DND-41 (cell line): ENCODE data around the gene PDLIM5.

Experiments used
- ATAC-seq: fragments of 200-7000 bp; cut with Tn5 transposase; 3 replicates; pipeline ENCODE4 v1.9.1; 2021; ENCODE audit warnings: low read depth; ENCODE audit not compliant: insufficient read depth
- DNase-seq: peaks from one replicate; pipeline ENCODE4 v3.0.0-alpha.2; 2020
- H2AFZ ChIP-seq: 2 replicates; pipeline ENCODE4 v1.6.0; 2012; ENCODE audit warnings: low read depth, low read length
- H3K27ac ChIP-seq: 2 replicates; pipeline ENCODE4 v1.5.1; 2012; ENCODE audit warnings: low read length, inconsistent platforms
- H3K27me3 ChIP-seq: fragments of 200-600 bp; sonication (generic); 2 replicates; pipeline ENCODE4 v1.6.0; 2012; ENCODE audit warnings: low read length, mild to moderate bottlenecking, inconsistent platforms; ENCODE audit not compliant: insufficient read depth, poor library complexity
- H3K36me3 ChIP-seq: 2 replicates; pipeline ENCODE4 v1.5.1; 2012; ENCODE audit warnings: low read length, inconsistent platforms; ENCODE audit not compliant: insufficient read depth
- H3K4me1 ChIP-seq: 2 replicates; pipeline ENCODE4 v1.5.1; 2012; ENCODE audit warnings: mild to moderate bottlenecking, low read length; ENCODE audit not compliant: insufficient read depth
- H3K4me2 ChIP-seq: 2 replicates; pipeline ENCODE4 v1.6.0; 2012; ENCODE audit warnings: mild to moderate bottlenecking, moderate library complexity, low read length, inconsistent platforms; ENCODE audit not compliant: insufficient read depth
- H3K4me3 ChIP-seq, 2 experiments: fragments of 200-600 bp in 1 of 2; shearing (Covaris generic) in 1 of 2; 2 replicates each; pipeline ENCODE4 v1.5.1; 2012 to 2016; ENCODE audit warnings: inconsistent platforms in 2 of 2, low read length in 2 of 2, mild to moderate bottlenecking in 2 of 2, low read depth in 1 of 2, moderate library complexity in 1 of 2
- H3K79me2 ChIP-seq: 2 replicates; pipeline ENCODE4 v1.6.0; 2012; ENCODE audit warnings: low read length, inconsistent platforms; ENCODE audit not compliant: insufficient read depth
- H3K9ac ChIP-seq: 2 replicates; pipeline ENCODE4 v1.6.0; 2012; ENCODE audit warnings: low read depth, mild to moderate bottlenecking, inconsistent platforms, low read length, moderate library complexity
- H3K9me3 ChIP-seq: 2 replicates; pipeline ENCODE4 v1.5.1; 2012; ENCODE audit warnings: low read length, moderate library complexity, mild to moderate bottlenecking, inconsistent platforms; ENCODE audit not compliant: insufficient read depth, severe bottlenecking
- H4K20me1 ChIP-seq: 2 replicates; pipeline ENCODE4 v1.6.0; 2012; ENCODE audit warnings: low read length; ENCODE audit not compliant: insufficient read depth
- CTCF ChIP-seq: IDR thresholded peaks from 2 replicates; pipeline ENCODE4 v1.5.1; 2012; ENCODE audit warnings: borderline replicate concordance, low read length, moderate library complexity, mild to moderate bottlenecking; ENCODE audit not compliant: poor library complexity, severe bottlenecking; ENCODE audit errors: extremely low read depth
- EZH2 ChIP-seq: IDR thresholded peaks from 3 replicates; pipeline ENCODE4 v1.6.1; 2012; ENCODE audit warnings: borderline replicate concordance, low read depth, mild to moderate bottlenecking, moderate library complexity, low read length, inconsistent platforms; ENCODE audit not compliant: severe bottlenecking

The PDLIM5 gene

GRCh38 chr4:94515365-94515764 lies 63.6 kb downstream of the PDLIM5 start:
- H3K9me3 ChIP-seq = no peaks in the 10 kb centered on the region
- H3K9ac ChIP-seq = no peak overlapping the region
- H3K27ac ChIP-seq = no peak overlapping the region
- H4K20me1 ChIP-seq = no peaks in the 10 kb centered on the region
- no peaks in the 10 kb centered on the region for H3K27me3 ChIP-seq
- DNase-seq = no peak
- no peaks in the 10 kb centered on the region for H3K36me3 ChIP-seq
- ATAC-seq = no peak
- no peaks in the 10 kb centered on the region for H3K4me1 ChIP-seq
- H2AFZ ChIP-seq = no peak overlapping the region
- H3K79me2 ChIP-seq = no peaks in the 10 kb centered on the region
- no peak overlapping the region for H3K4me2 ChIP-seq
- no peak overlapping the region for H3K4me3 ChIP-seq
- TF ChIP-seq CTCF = no peak
- no peak for TF ChIP-seq EZH2

GRCh38 chr4:94516067-94516466 lies 64.3 kb downstream of the PDLIM5 start:
- DNase-seq = no peak
- Histone ChIP-seq H3K27ac (no peak overlapping the region), H3K79me2 (no peaks in the 10 kb centered on the region), H2AFZ (no peak overlapping the region), H3K36me3 (no peaks in the 10 kb centered on the region), H3K9ac (no peak overlapping the region), H3K27me3 (no peaks in the 10 kb centered on the region), H3K4me2 (no peak overlapping the region), H3K9me3 (no peaks in the 10 kb centered on the region), H3K4me1 (no peaks in the 10 kb centered on the region), H4K20me1 (no peaks in the 10 kb centered on the region), H3K4me3 (no peak overlapping the region)
- TF ChIP-seq EZH2 = no peak
- TF ChIP-seq CTCF = no peak
- ATAC-seq = no peak

GRCh38 chr4:94516999-94517398 lies 65.3 kb downstream of the PDLIM5 start:
- Histone ChIP-seq H3K79me2 (no peaks in the 10 kb centered on the region), H3K27me3 (no peaks in the 10 kb centered on the region), H3K4me2 (no peak overlapping the region), H2AFZ (no peak overlapping the region), H3K9ac (no peak overlapping the region), H3K4me1 (no peaks in the 10 kb centered on the region), H4K20me1 (no peaks in the 10 kb centered on the region), H3K9me3 (no peaks in the 10 kb centered on the region), H3K36me3 (no peaks in the 10 kb centered on the region), H3K27ac (no peak overlapping the region), H3K4me3 (no peak overlapping the region)
- DNase-seq (no peak), ATAC-seq (no peak)
- TF ChIP-seq CTCF = no peak
- no peak for TF ChIP-seq EZH2

GRCh38 chr4:94517492-94517891 lies 65.8 kb downstream of the PDLIM5 start:
- H4K20me1 ChIP-seq = no peaks in the 10 kb centered on the region
- no peaks in the 10 kb centered on the region for H3K79me2 ChIP-seq
- DNase-seq (no peak), ATAC-seq (no peak)
- no peak overlapping the region for H3K27ac ChIP-seq
- H3K27me3 ChIP-seq = no peaks in the 10 kb centered on the region
- H3K4me3 ChIP-seq = no peak overlapping the region
- no peak overlapping the region for H2AFZ ChIP-seq
- TF ChIP-seq CTCF (no peak), EZH2 (no peak)
- H3K9ac ChIP-seq = no peak overlapping the region
- H3K4me2 ChIP-seq = no peak overlapping the region
- H3K36me3 ChIP-seq = no peaks in the 10 kb centered on the region
- no peaks in the 10 kb centered on the region for H3K4me1 ChIP-seq
- no peaks in the 10 kb centered on the region for H3K9me3 ChIP-seq
